Mesenteric fat pad (tissue), 1 donor: ENCODE data around the gene PRELID3B. TPM values are rescaled to one million over a fixed set of nuclear protein-coding genes. Genes with fewer than 3 reads are reported as not detected.

Source experiments
- total RNA-seq: library from RNA; stranded (reverse); fragmentation: NEBNext Ultra II Directional; extraction: Animal tissue kit (Norgen Biotek cat#: 25700); gene quantifications from one replicate; pipeline ENCODE4 v1.2.1, GENCODE V29; 2021
- donor health status: DM: yes; HTN: yes; CAD: no.

Gene PRELID3B
- total RNA-seq, 1 donor from 2014 or later: 56.8 TPM

Other genes starting within 250 kb of the PRELID3B start
- gene GNAS-AS1, start 191.9 kb downstream of the PRELID3B start, total RNA-seq: 0.42 TPM
- 697 TPM for gene GNAS, start 190.1 kb downstream of the PRELID3B start, total RNA-seq
- 43.9 TPM for gene NELFCD, start 61.5 kb downstream of the PRELID3B start, total RNA-seq
- gene CTSZ, start 35.5 kb downstream of the PRELID3B start, total RNA-seq: 277 TPM
- 0.51 TPM for gene TUBB1, start 23.4 kb downstream of the PRELID3B start, total RNA-seq
- gene ATP5F1E, start 10.5 kb downstream of the PRELID3B start, total RNA-seq: 71.3 TPM
- gene ZNF831, start 121.0 kb upstream of the PRELID3B start, total RNA-seq: 0.32 TPM